ENCODE data around the gene PPP1R17.

- TF ChIP-seq POLR2A (IDR thresholded peaks at IDR 0.05) (no peak), CTCF (IDR thresholded peaks at IDR 0.05) (no peak), POLR2AphosphoS5 (IDR thresholded peaks at IDR 0.05) (no peak)
Observed at GRCh38 chr7:31683445-31684225, 3.4 kb upstream of the PPP1R17 start.

All from stomach (tissue), 4 donors.